SHP77 (cell line): ENCODE results near the gene MBD3L2B.
A peak's percentile ranks its signal among the peaks of the same experiment; 100 is the strongest.
"Not testable (repeated sequence)": the region's sequence is repeated elsewhere in the genome, so short reads cannot be mapped to it uniquely, and the experiment has no call there.

ENCODE experiments used
- DNase-seq, 2 experiments: peaks; one replicate each; lab custom pipeline; 2025; lab: John Stamatoyannopoulos, UW

Gene MBD3L2B

GRCh38 chr19:7021331-7021730, at the start of gene MBD3L2B:
Gene MBD3L2B, minus strand, starts transcription at chr19:7021431. Its CDS starts 34 bp downstream, at chr19:7021397.
- not testable (repeated sequence) for DNase-seq

GRCh38 chr19:7069904-7070226, 48.6 kb upstream of the MBD3L2B start:
- no peak for DNase-seq

- DNase-seq, result peak; percentile 91 to 92
Measured at GRCh38 chr19:7069042-7069903, 48.0 kb upstream of the MBD3L2B start, which contains the start of gene ZNF557. Gene ZNF557, plus strand, starts transcription at chr19:7069703. Its CDS starts 5,372 bp downstream, at chr19:7075075.

GRCh38 chr19:7068599-7068998, 47.4 kb upstream of the MBD3L2B start:
- no peak for DNase-seq

- no peak for DNase-seq
Measured at GRCh38 chr19:7067716-7068115, 46.5 kb upstream of the MBD3L2B start.

GRCh38 chr19:7067122-7067521, 45.9 kb upstream of the MBD3L2B start:
- DNase-seq, result peak; percentile 31 to 60

GRCh38 chr19:7063764-7064418, 42.7 kb upstream of the MBD3L2B start:
- DNase-seq, result no peak

- DNase-seq, result no peak
Measured at GRCh38 chr19:7063339-7063738, 42.1 kb upstream of the MBD3L2B start.

GRCh38 chr19:7059977-7060376, 38.7 kb upstream of the MBD3L2B start:
- not testable (repeated sequence) for DNase-seq

- not testable (repeated sequence) for DNase-seq
Measured at GRCh38 chr19:7058576-7058975, 37.3 kb upstream of the MBD3L2B start, which contains the start of gene MBD3L3. Gene MBD3L3, minus strand, starts transcription at chr19:7058676. Its CDS starts 71 bp downstream, at chr19:7058605.

GRCh38 chr19:7056371-7056770, 35.1 kb upstream of the MBD3L2B start:
- not testable (repeated sequence) for DNase-seq

GRCh38 chr19:7055679-7056078, 34.4 kb upstream of the MBD3L2B start:
- not testable (repeated sequence) for DNase-seq

GRCh38 chr19:7054635-7055368, 33.6 kb upstream of the MBD3L2B start:
- DNase-seq, result not testable (repeated sequence)

- DNase-seq, result not testable (repeated sequence)
Measured at GRCh38 chr19:7052896-7053295, 31.7 kb upstream of the MBD3L2B start.

GRCh38 chr19:7051421-7051820, 30.2 kb upstream of the MBD3L2B start:
- DNase-seq, result not testable (repeated sequence)

- not testable (repeated sequence) for DNase-seq
Measured at GRCh38 chr19:7049021-7049420, 27.8 kb upstream of the MBD3L2B start, which contains the start of gene MBD3L2. Gene MBD3L2, plus strand, starts transcription at chr19:7049321. Its CDS starts 53 bp downstream, at chr19:7049374.

GRCh38 chr19:7041563-7041962, 20.3 kb upstream of the MBD3L2B start:
- not testable (repeated sequence) for DNase-seq

GRCh38 chr19:7040079-7040478, 18.8 kb upstream of the MBD3L2B start, which contains the start of gene MBD3L4:
Gene MBD3L4, minus strand, starts transcription at chr19:7040179. Its CDS starts 35 bp downstream, at chr19:7040144.
- DNase-seq, result not testable (repeated sequence)

- not testable (repeated sequence) for DNase-seq
Measured at GRCh38 chr19:7030278-7030677, 9.0 kb upstream of the MBD3L2B start, which contains the start of gene MBD3L5. Gene MBD3L5, plus strand, starts transcription at chr19:7030578. Its CDS starts 34 bp downstream, at chr19:7030612.

- not testable (repeated sequence) for DNase-seq
Measured at GRCh38 chr19:7028790-7029189, 7.6 kb upstream of the MBD3L2B start.

- no peak for DNase-seq
Measured at GRCh38 chr19:7018828-7019227, 2.4 kb downstream of the MBD3L2B start.

- no peak for DNase-seq
Measured at GRCh38 chr19:7013678-7014077, 7.6 kb downstream of the MBD3L2B start.
